Ovary (tissue), 3 donors: ENCODE measurements around the gene NR5A1.

ENCODE experiments used
- EP300 ChIP-seq: sonication (generic); formaldehyde crosslinking; IDR thresholded peaks from one replicate; pipeline ENCODE4 v1.6.1; 2017; ENCODE audit warnings: antibody characterized with exemption
- POLR2A ChIP-seq: fragments of 450-650 bp; IDR thresholded peaks from one replicate; pipeline ENCODE4 v1.6.1; 2017; ENCODE audit warnings: antibody characterized with exemption, mild to moderate bottlenecking, moderate library complexity
- TF ChIP-seq, protein P1 (sequence below), 3 donors: fragments of 450-650 bp in 2 of 3; fragments of 200-600 bp in 1 of 3; IDR thresholded peaks; one replicate each; pipeline versions ENCODE4 v1.5.1 to v1.8.0; 2016 to 2022; ENCODE audit warnings: antibody characterized with exemption in 3 of 3, mild to moderate bottlenecking in 1 of 3
- donor health status: DM: no; HTN: no; CAD: no.

GRCh38 chr9:124522121-124523098 lies 15.2 kb upstream of the NR5A1 start:
- TF ChIP-seq EP300 (no peak), POLR2A (no peak)
- TF ChIP-seq, protein P1, sequence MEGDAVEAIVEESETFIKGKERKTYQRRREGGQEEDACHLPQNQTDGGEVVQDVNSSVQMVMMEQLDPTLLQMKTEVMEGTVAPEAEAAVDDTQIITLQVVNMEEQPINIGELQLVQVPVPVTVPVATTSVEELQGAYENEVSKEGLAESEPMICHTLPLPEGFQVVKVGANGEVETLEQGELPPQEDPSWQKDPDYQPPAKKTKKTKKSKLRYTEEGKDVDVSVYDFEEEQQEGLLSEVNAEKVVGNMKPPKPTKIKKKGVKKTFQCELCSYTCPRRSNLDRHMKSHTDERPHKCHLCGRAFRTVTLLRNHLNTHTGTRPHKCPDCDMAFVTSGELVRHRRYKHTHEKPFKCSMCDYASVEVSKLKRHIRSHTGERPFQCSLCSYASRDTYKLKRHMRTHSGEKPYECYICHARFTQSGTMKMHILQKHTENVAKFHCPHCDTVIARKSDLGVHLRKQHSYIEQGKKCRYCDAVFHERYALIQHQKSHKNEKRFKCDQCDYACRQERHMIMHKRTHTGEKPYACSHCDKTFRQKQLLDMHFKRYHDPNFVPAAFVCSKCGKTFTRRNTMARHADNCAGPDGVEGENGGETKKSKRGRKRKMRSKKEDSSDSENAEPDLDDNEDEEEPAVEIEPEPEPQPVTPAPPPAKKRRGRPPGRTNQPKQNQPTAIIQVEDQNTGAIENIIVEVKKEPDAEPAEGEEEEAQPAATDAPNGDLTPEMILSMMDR (IDR thresholded peaks at IDR 0.05): no peak
